HepG2 (cell line): ENCODE data around the gene GTF2H4. TPM values are rescaled to one million over a fixed set of nuclear protein-coding genes. Genes with fewer than 3 reads are reported as not detected.

Experiments used
- PHF21A ChIP-seq: sonication (generic); formaldehyde crosslinking; IDR thresholded peaks from 2 replicates; pipeline ENCODE4 v1.5.0; 2020; ENCODE audit warnings: mild to moderate bottlenecking, missing genetic modification reagents
- SRSF4 ChIP-seq: fragments of 200-400 bp; formaldehyde crosslinking; IDR thresholded peaks from one replicate; pipeline ENCODE4 v1.6.1; 2018; ENCODE audit warnings: mild to moderate bottlenecking, low read depth, low read length, moderate library complexity; ENCODE audit not compliant: poor library complexity, severe bottlenecking
- ZBTB1 ChIP-seq: sonication (generic); formaldehyde crosslinking; IDR thresholded peaks from 2 replicates; pipeline ENCODE4 v1.4.0; 2020; ENCODE audit warnings: missing genetic modification reagents, borderline replicate concordance
- ZNF264 ChIP-seq: sonication (generic); formaldehyde crosslinking; IDR thresholded peaks from 2 replicates; pipeline ENCODE4 v1.4.0; 2020; ENCODE audit warnings: missing genetic modification reagents
- ZNF83 ChIP-seq: sonication (generic); formaldehyde crosslinking; IDR thresholded peaks from 2 replicates; pipeline ENCODE4 v1.4.0; 2020; ENCODE audit warnings: missing genetic modification reagents, mild to moderate bottlenecking, borderline replicate concordance
- polyA plus RNA-seq, 8 experiments: library from polyadenylated mRNA; depleted of rRNA in 3 of 8; stranded (reverse) in 7 of 8; unstranded in 1 of 8; fragments of >200 nt; fragmentation: Illumina TruSeq in 4 of 8; extraction: Trizol in 4 of 8; gene quantifications; 2 replicates each; pipeline versions ENCODE4 v1.2.1 to v1.2.3, GENCODE V29; 2011 to 2016; ENCODE audit warnings: low read depth in 4 of 8, missing spikeins in 1 of 8, mixed read lengths in 1 of 8; ENCODE audit not compliant: insufficient read depth in 1 of 8
- total RNA-seq, 5 experiments: library from RNA; depleted of rRNA; stranded (reverse); fragments of >200 nt; fragmentation: Illumina TruSeq; extraction: Trizol; gene quantifications; 2 replicates each; pipeline ENCODE4 v1.2.3, GENCODE V29; 2016; ENCODE audit warnings: low read depth in 1 of 5
- TF ChIP-seq, protein P1 (sequence below), 2 experiments: fragments of 450-650 bp in 1 of 2; sonication (generic) in 1 of 2; formaldehyde crosslinking in 1 of 2; IDR thresholded peaks; 2 replicates each; pipeline versions ENCODE4 v1.6.1 to v1.8.0; 2016 to 2022; ENCODE audit warnings: antibody characterized with exemption in 1 of 2, mild to moderate bottlenecking in 1 of 2, missing genetic modification reagents in 1 of 2
- TF ChIP-seq, protein P2 (sequence below): sonication (generic); formaldehyde crosslinking; IDR thresholded peaks from 2 replicates; pipeline ENCODE4 v1.8.0; 2022; ENCODE audit warnings: mild to moderate bottlenecking, missing genetic modification reagents, moderate library complexity
- TF ChIP-seq, protein P3 (sequence below): sonication (generic); formaldehyde crosslinking; IDR thresholded peaks from one replicate; pipeline ENCODE4 v1.5.1; 2020; ENCODE audit warnings: mild to moderate bottlenecking, missing genetic modification reagents; ENCODE audit errors: not compliant biosample characterization

GTF2H4 gene
- total and polyA plus RNA-seq, 2 of the 13 experiments (the other 11 are each of a cell fraction or from before 2014, with no cell fraction given): 15.9 to 49.3 TPM

DNA sequence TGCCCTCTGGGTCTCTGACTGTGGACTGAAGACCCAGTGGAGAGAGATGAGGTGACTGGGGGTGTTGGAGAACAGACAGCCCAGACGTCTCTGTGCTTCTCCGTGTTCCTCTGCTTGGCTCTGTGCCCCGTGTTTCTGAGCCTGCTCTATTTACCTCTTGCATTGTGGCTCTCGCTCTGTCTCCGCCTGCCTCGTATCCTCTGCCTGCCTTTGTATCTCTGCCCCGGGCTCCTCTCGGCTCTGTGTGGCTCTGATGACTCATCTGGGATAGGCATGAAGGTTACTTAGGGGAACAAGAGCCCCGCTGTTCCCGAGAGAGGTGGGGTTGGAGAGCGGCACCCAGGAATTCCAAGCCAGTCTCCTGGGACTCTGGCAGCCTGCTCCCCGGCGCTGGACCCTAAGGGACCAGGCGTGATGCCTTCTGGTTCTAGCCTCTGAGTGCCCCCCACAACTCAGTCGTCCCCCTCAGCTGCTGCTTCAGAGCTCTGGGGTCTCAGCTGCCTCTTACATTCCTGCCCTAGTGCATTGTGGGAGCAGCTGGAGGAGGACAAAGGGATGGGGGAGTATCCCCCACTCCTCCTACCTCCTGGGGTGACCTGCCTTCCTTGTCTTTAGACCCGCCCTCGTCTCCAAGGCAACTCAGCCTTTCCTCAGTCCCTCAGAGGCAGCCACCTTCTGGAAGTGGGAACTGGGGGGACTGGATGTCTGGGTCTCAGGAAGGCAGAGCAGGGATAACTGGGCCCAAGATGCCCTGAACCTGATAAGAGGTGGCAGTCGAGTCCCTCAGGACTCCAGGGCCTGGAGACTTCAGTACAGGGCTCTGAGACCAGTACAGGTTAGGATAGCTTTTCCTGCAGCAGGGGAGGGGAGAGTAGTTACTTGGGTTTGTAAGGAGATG lies 21.8 kb upstream of the GTF2H4 start (continued):
- TF ChIP-seq, protein P1, sequence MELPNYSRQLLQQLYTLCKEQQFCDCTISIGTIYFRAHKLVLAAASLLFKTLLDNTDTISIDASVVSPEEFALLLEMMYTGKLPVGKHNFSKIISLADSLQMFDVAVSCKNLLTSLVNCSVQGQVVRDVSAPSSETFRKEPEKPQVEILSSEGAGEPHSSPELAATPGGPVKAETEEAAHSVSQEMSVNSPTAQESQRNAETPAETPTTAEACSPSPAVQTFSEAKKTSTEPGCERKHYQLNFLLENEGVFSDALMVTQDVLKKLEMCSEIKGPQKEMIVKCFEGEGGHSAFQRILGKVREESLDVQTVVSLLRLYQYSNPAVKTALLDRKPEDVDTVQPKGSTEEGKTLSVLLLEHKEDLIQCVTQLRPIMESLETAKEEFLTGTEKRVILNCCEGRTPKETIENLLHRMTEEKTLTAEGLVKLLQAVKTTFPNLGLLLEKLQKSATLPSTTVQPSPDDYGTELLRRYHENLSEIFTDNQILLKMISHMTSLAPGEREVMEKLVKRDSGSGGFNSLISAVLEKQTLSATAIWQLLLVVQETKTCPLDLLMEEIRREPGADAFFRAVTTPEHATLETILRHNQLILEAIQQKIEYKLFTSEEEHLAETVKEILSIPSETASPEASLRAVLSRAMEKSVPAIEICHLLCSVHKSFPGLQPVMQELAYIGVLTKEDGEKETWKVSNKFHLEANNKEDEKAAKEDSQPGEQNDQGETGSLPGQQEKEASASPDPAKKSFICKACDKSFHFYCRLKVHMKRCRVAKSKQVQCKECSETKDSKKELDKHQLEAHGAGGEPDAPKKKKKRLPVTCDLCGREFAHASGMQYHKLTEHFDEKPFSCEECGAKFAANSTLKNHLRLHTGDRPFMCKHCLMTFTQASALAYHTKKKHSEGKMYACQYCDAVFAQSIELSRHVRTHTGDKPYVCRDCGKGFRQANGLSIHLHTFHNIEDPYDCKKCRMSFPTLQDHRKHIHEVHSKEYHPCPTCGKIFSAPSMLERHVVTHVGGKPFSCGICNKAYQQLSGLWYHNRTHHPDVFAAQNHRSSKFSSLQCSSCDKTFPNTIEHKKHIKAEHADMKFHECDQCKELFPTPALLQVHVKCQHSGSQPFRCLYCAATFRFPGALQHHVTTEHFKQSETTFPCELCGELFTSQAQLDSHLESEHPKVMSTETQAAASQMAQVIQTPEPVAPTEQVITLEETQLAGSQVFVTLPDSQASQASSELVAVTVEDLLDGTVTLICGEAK (IDR thresholded peaks at IDR 0.05): no peak
- TF ChIP-seq, protein P1 (CRISPR knock-in tag; IDR thresholded peaks at IDR 0.05): no peak
- TF ChIP-seq SRSF4 (no peak), ZNF83 (CRISPR knock-in tag) (0 out of 2 replicates have a peak, but pooled peaks have one; percentile 35), ZNF264 (CRISPR knock-in tag) (0 out of 2 replicates have a peak, but pooled peaks have one; percentile 55), ZBTB1 (CRISPR knock-in tag) (no peak), PHF21A (CRISPR knock-in tag) (no peak)
- TF ChIP-seq, protein P2, sequence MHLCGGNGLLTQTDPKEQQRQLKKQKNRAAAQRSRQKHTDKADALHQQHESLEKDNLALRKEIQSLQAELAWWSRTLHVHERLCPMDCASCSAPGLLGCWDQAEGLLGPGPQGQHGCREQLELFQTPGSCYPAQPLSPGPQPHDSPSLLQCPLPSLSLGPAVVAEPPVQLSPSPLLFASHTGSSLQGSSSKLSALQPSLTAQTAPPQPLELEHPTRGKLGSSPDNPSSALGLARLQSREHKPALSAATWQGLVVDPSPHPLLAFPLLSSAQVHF (CRISPR knock-in tag): no peak
- TF ChIP-seq, protein P3, sequence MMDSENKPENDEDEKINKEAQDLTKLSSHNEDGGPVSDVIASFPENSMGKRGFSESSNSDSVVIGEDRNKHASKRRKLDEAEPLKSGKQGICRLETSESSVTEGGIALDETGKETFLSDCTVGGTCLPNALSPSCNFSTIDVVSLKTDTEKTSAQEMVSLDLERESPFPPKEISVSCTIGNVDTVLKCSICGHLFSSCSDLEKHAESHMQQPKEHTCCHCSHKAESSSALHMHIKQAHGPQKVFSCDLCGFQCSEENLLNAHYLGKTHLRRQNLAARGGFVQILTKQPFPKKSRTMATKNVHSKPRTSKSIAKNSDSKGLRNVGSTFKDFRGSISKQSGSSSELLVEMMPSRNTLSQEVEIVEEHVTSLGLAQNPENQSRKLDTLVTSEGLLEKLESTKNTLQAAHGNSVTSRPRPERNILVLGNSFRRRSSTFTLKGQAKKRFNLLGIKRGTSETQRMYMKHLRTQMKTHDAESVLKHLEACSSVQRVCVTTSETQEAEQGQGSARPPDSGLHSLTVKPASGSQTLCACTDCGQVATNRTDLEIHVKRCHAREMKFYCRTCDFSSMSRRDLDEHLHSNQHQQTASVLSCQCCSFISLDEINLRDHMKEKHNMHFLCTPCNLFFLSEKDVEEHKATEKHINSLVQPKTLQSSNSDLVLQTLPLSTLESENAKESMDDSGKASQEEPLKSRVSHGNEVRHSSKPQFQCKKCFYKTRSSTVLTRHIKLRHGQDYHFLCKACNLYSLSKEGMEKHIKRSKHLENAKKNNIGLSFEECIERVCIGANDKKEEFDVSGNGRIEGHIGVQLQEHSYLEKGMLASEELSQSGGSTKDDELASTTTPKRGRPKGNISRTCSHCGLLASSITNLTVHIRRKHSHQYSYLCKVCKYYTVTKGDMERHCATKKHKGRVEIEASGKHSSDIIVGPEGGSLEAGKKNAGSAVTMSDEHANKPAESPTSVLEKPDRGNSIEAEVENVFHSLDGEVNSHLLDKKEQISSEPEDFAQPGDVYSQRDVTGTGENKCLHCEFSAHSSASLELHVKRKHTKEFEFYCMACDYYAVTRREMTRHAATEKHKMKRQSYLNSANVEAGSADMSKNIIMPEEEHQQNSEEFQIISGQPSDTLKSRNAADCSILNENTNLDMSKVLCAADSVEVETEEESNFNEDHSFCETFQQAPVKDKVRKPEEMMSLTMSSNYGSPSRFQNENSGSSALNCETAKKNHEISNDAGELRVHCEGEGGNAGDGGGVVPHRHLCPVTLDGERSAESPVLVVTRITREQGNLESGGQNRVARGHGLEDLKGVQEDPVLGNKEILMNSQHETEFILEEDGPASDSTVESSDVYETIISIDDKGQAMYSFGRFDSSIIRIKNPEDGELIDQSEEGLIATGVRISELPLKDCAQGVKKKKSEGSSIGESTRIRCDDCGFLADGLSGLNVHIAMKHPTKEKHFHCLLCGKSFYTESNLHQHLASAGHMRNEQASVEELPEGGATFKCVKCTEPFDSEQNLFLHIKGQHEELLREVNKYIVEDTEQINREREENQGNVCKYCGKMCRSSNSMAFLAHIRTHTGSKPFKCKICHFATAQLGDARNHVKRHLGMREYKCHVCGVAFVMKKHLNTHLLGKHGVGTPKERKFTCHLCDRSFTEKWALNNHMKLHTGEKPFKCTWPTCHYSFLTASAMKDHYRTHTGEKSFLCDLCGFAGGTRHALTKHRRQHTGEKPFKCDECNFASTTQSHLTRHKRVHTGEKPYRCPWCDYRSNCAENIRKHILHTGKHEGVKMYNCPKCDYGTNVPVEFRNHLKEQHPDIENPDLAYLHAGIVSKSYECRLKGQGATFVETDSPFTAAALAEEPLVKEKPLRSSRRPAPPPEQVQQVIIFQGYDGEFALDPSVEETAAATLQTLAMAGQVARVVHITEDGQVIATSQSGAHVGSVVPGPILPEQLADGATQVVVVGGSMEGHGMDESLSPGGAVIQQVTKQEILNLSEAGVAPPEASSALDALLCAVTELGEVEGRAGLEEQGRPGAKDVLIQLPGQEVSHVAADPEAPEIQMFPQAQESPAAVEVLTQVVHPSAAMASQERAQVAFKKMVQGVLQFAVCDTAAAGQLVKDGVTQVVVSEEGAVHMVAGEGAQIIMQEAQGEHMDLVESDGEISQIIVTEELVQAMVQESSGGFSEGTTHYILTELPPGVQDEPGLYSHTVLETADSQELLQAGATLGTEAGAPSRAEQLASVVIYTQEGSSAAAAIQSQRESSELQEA (CRISPR knock-in tag): peak; percentile 40
